ENCODE data around the gene SCGB1A1.
"Not testable (repeated sequence)": the region's sequence is repeated elsewhere in the genome, so short reads cannot be mapped to it uniquely, and the experiment has no call there.

Gene SCGB1A1

DNA sequence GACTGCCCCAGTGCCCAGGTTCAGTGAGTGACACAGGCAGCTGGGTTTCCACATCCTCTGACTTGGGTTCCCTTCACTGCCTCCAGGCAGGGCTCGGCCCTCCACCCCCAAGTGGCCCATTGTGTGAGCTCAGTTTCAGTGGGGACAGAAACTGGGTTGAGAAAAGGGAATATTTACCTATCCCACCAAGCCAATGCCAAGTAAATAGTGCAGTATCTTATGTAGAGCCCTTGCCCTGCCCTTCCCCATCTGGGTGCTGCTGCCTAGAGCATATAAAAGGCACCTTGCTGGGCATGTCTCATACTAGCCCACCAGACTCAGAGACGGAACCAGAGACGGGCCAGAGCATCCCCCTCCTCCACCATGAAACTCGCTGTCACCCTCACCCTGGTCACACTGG is at the start of gene SCGB1A1:
Gene SCGB1A1, plus strand, starts transcription at position 301 of the 400 bp plus-strand sequence. Its CDS starts 63 bp downstream, at position 364.
- DNase-seq = no peak

DNA sequence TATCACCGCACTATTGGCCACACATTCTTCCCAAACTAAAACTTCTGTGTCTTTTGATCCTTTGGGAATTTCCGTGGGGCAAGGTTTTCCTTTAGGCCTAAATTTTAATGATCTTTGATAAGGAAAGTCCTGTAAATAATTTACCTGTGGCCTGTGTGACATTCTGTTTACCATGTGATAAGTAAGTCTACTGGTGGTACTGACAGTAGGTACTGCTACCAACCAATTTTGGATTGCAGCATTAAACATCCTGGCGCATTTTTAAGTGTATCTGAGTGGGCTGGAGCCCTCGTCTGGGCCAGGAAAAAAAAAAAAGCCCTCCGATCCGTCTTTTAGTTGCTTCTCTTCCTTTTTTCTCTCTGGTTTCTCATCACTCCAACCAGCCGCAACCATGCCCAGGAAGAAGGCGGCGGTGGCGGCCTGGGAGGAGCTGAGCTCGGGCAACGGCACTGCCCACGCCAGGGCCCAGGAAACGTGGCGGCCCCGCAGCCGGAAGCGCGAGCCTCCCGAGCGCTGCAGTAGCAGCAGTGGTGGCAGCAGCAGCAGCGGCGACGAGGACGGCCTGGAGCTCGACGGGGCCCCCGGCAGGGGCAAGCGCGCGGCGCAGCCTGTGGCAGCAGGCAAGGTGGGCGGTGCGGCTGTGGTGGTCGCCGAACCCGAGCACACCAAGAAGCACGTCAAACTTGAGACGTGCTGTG is 47.9 kb upstream of the SCGB1A1 start:
- peak; percentile 29 for DNase-seq

- DNase-seq = no peak
These were observed 46.0 kb upstream of the SCGB1A1 start for GRCh38 chr11:62372871-62373270.

GRCh38 chr11:62373464-62374119 is 45.2 kb upstream of the SCGB1A1 start:
- no peak for DNase-seq

DNA sequence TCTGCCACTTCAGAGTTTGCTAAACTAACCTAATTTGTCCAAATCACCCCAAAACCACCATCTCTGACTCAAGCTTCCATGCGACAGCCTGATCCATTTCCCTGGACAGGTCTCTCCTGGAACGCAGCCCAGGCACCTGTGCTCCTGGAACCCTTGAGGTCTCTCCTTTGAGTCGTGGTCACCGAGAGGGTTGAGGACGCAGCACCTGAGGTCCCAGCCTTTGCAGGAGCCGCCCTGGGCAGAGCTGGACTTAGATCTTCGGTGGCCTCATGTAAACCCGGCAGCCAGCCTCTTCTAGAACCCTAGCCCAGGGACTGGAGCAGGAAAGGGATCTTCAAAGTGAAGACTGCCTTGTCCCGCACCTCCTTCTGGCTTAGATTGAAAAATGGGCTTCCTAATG is 44.0 kb upstream of the SCGB1A1 start:
- DNase-seq = no peak

DNA sequence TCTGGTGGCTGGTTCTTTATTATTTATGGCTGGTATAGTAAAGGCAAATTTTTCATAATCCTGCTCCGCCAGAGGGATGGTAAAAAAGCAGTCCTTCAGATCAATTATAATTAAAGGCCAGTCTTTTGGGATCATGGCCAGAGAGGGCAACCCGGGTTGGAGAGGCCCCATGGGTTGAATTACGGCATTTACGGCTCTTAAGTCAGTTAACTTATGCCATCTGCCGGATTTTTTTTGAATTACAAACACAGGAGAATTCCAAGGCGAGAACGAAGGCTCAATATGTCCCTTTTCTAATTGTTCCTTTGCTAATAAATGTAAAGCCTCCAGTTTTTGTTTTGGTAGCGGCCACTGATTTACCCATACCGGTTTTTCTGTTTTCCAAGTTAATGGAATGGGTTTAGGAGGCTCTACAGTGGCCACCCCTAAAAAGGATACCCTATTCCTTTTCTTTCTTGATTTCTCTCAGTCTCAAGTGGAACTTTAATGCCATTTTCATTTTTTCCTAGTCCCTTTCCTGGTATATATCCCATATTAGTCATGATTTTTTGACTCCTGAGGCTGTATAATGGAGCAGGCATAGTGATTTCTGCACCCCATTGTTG is 40.3 kb upstream of the SCGB1A1 start:
- not testable (repeated sequence) for DNase-seq

DNA sequence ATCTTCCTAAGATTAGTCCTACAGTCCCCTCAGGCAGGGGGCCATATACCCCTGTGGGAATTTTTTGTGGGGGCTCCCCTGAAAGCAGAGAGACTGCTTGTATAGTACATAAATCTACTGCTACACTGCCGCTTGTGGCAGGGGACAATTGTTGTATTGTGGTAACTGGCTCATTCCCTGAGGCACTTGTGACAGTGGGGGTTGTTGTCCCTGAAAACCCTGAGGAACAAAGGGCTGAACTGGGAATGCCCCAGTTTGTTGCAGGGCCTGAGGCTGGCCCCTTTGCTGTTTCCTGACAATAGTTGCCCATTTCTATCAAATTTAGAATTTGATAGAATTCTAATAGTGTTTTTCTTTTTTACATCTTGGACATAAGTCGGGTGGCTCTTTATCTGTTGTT is 39.2 kb upstream of the SCGB1A1 start:
- not testable (repeated sequence) for DNase-seq

DNA sequence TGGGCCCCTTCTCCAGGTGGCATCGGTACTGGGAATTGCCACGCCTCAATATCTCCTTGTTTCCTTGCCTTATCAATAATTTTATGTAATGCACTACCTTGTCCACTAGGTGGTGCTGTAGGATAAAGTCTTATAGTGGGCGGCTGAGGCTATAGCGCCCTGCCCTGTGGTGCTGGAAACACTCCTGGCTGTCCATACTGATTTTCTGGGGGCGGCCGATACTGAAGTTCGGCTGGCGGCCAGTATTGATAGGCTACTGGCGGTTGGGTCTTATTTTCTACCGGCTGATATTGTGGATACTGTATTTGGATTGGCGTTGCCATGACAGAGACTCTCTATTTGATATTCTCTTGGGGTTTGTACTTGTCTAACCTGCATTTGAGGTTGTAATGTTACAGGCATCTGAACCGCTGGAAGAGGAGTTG is 38.0 kb upstream of the SCGB1A1 start:
- peak; percentile 45 for DNase-seq

GRCh38 chr11:62383822-62384221 is 35.0 kb upstream of the SCGB1A1 start:
- no peak for DNase-seq

GRCh38 chr11:62386083-62386482 is 32.8 kb upstream of the SCGB1A1 start:
- not testable (repeated sequence) for DNase-seq

- DNase-seq = no peak
These were observed 31.5 kb upstream of the SCGB1A1 start for GRCh38 chr11:62387381-62387780.

DNA sequence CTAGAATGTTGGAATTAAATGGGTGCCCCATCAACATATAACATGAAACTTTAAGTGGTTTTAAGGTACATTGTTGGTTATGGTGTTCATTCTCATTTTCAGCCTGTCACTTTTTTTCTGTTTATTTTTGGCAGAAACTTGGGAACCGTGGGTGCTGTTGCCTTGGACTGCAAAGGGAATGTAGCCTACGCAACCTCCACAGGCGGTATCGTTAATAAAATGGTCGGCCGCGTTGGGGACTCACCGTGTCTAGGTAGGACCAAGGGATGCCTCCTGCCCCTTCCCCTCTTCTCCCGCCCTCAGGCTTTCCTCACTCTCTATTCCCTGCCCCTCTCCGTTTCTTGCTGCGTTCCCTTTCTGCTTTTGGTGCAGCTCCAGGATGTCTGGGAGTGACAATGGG is 29.8 kb upstream of the SCGB1A1 start:
- no peak for DNase-seq

DNA sequence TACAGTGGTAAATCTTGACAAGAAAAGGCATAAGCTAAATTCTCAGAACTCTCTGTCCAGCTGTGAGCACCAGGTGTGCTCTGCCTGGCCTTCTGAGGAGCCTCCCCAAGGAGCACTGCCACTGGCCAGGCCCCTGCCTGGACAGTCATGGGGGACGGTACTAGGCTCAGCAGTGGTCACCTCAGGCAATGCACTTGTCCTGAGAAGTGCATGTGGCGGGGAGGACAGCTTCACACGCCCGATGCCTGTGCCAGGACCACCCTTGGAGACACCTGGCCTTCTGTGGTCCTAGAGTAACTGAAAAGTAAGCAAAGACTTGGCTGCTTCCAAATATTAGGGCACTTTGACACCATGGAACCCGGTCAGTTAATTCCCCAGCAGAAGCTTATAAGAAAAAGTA is 28.6 kb upstream of the SCGB1A1 start:
- DNase-seq = no peak

- DNase-seq = no peak
These were observed 28.1 kb upstream of the SCGB1A1 start for GRCh38 chr11:62390722-62391121.

GRCh38 chr11:62391642-62392425 is 27.0 kb upstream of the SCGB1A1 start:
- no peak for DNase-seq

DNA sequence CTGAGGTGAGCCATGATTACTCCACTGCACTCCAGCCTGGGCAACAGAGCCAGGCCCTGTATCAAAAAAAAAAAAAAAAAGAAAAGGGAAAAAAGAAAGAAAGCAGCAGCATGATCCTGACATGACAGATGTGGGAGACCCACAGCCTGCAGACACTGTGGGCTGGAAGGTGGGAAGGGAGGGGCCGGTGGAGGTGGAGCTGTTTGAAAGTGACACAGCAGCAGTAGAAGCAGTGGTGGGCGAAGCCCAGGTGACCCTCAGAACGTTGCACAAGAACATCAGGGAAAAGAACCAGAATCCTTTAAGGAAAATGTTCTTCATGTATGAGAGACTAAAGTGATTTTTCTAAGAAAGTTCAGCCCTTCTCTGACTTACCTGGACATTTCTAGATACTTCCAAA is 26.3 kb upstream of the SCGB1A1 start:
- no peak for DNase-seq

DNA sequence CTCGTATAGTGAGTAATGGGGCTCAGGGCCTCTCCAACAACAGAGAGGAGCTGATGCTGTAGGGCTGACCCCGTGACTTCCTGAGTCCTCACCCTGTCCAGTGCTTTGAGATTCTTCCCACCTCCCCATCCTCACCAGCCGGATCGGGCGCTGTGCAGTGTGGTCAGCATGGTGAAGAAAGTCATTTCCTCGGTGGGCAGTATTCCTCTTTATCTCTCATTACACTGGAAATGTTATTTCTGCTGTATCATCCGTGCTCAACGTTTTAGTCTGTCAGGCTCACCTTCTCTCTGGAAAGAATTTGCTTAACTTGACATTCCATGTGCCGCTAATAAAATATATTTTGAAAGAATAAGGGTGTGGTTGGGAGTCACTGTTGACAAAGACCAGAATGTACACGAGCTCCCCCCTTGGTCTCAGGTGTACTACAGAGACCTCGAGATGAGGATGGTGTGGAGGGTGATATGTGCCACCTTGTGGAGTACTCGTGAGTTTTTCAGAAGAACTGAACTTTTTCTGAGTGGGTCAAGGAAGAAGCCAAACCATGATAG is 25.7 kb upstream of the SCGB1A1 start:
- no peak for DNase-seq

GRCh38 chr11:62393735-62394134 is 25.1 kb upstream of the SCGB1A1 start:
- no peak for DNase-seq

GRCh38 chr11:62394825-62395538 is 23.9 kb upstream of the SCGB1A1 start:
- peak; percentile 60 for DNase-seq

- no peak for DNase-seq
These were observed 22.8 kb upstream of the SCGB1A1 start for GRCh38 chr11:62395885-62396551.

Data from stimulated activated CD4-positive, alpha-beta T cell treated with anti-CD3 and anti-CD28 coated beads, Interleukin-4, amount 100 ng/mL, for 24 hours (primary cell).